Sigmoid colon (tissue), 7 donors: ENCODE data around the gene TLDC2. TPM values are rescaled to one million over a fixed set of nuclear protein-coding genes. Genes with fewer than 3 reads are reported as not detected.
A peak's percentile ranks its signal among the peaks of the same experiment; 100 is the strongest.

Experiments
- DNase-seq: peaks from one replicate; pipeline ENCODE4 v3.0.0-alpha.2; 2019
- H3K27ac ChIP-seq, 4 donors: fragments of 200-600 bp; sonication (generic); one replicate each; pipeline ENCODE4 v1.5.1; 2016 to 2019; ENCODE audit warnings: mild to moderate bottlenecking in 1 of 4
- H3K27me3 ChIP-seq, 3 donors: fragments of 200-600 bp; sonication (generic); one replicate each; pipeline ENCODE4 v1.5.1; 2019; ENCODE audit warnings: mild to moderate bottlenecking in 1 of 3
- H3K36me3 ChIP-seq, 4 donors: fragments of 200-600 bp; sonication (generic); one replicate each; pipeline ENCODE4 v1.5.1; 2016 to 2019
- H3K4me1 ChIP-seq, 4 donors: fragments of 200-600 bp; sonication (generic); one replicate each; pipeline ENCODE4 v1.5.1; 2017 to 2019
- H3K4me3 ChIP-seq, 4 donors: fragments of 200-600 bp; sonication (generic); one replicate each; pipeline ENCODE4 v1.5.1; 2017 to 2019; ENCODE audit warnings: mild to moderate bottlenecking in 2 of 4, moderate library complexity in 1 of 4
- H3K9me3 ChIP-seq, 4 donors: fragments of 200-600 bp in 3 of 4; sonication (generic) in 3 of 4; one replicate each; pipeline versions ENCODE4 v1.5.1 to v1.6.1; 2013 to 2019
- CTCF ChIP-seq, 4 experiments: fragments of 450-650 bp in 3 of 4; fragments of 200-600 bp in 1 of 4; IDR thresholded peaks; one replicate each; pipeline ENCODE4 v1.5.1; 2016 to 2019; ENCODE audit warnings: antibody characterized with exemption in 4 of 4, mild to moderate bottlenecking in 3 of 4, moderate library complexity in 2 of 4
- EP300 ChIP-seq, 4 donors: sonication (generic); formaldehyde crosslinking; IDR thresholded peaks; one replicate each; pipeline ENCODE4 v1.6.1; 2017; ENCODE audit warnings: antibody characterized with exemption in 4 of 4
- POLR2A ChIP-seq, 2 donors: fragments of 450-650 bp; IDR thresholded peaks; one replicate each; pipeline ENCODE4 v1.6.1; 2016; ENCODE audit warnings: antibody characterized with exemption in 2 of 2, mild to moderate bottlenecking in 2 of 2, moderate library complexity in 2 of 2
- POLR2AphosphoS5 ChIP-seq, 4 donors: sonication (generic); formaldehyde crosslinking; IDR thresholded peaks; one replicate each; pipeline ENCODE4 v1.6.1; 2017; ENCODE audit warnings: antibody characterized with exemption in 4 of 4
- WGBS, 2 donors: extraction: QIAGEN DNeasy Blood & Tissue Kit; methylation state at CpG; one replicate each; pipeline ENCODE4 v1.1.7; 2013; 5-methylcytosine and 5-hydroxymethylcytosine counted together
- intact Hi-C: fragments of 100-400 bp; cut with DNase I; formaldehyde crosslinking; loops from one replicate; pipeline ENCODE4 v1.15.1; 2023
- polyA plus RNA-seq, 3 donors: library from polyadenylated mRNA; stranded (reverse); fragments of 200-250 nt; gene quantifications; one replicate each; pipeline ENCODE4 v1.2.3, GENCODE V29; 2013
- total RNA-seq, 4 donors: library from RNA; depleted of rRNA; stranded (reverse); fragments of >200 nt; gene quantifications; one replicate each; pipeline ENCODE4 v1.1.0, GENCODE V29; 2016
- donor health status: healthy with polysubstance abuse.
- donor health status: Bipolar disorder and iron deficiency.
- donor health status: healthy.

Gene TLDC2
- total and polyA plus RNA-seq, 7 donors = 0.36 to 25.8 (median 19.4) TPM; not detected in 3

- Histone ChIP-seq H3K9me3 (no peaks in the 10 kb centered on the region), H3K4me3 (no peak overlapping the region), H3K27ac (no peak overlapping the region), H3K4me1 (peaks cover 0 to 12% (median 7%) of the 10 kb centered on the region in 4 donors), H3K27me3 (no peaks in the 10 kb centered on the region), H3K36me3 (peaks cover 0 to 10% (median 4%) of the 10 kb centered on the region in 4 donors)
- DNase-seq = no peak
- TF ChIP-seq CTCF (IDR thresholded peaks at IDR 0.05) = no peak
- TF ChIP-seq POLR2AphosphoS5 (IDR thresholded peaks at IDR 0.05) = no peak
- no peak for TF ChIP-seq POLR2A (IDR thresholded peaks at IDR 0.05)
- TF ChIP-seq EP300 (IDR thresholded peaks at IDR 0.05) = no peak
- intact Hi-C loops = loop anchor here (5.0 kb wide), 2 partner anchors 113 to 273 kb away; partner anchors contain the start of gene DSN1
- WGBS, 2 donors = 51 to 69% methylated on average over 8 of the region's 8 CpGs
Observed at GRCh38 chr20:36885356-36885755, 9.4 kb downstream of the TLDC2 start.

GRCh38 chr20:36886859-36887751, 11.2 kb downstream of the TLDC2 start:
- TF ChIP-seq CTCF (IDR thresholded peaks at IDR 0.05) = peak; percentile 88 to 98 (median 94)
- peak in 1 of 4 donors; percentile 19 for TF ChIP-seq POLR2AphosphoS5 (IDR thresholded peaks at IDR 0.05)
- no peak for TF ChIP-seq EP300 (IDR thresholded peaks at IDR 0.05)
- WGBS, 2 donors = 31 to 32% methylated on average over 24 of the region's 24 CpGs
- H3K4me1 ChIP-seq = peaks cover 0 to 12% (median 7%) of the 10 kb centered on the region in 4 donors
- DNase-seq = peak; percentile 91
- peaks cover 0 to 23% (median 4%) of the 10 kb centered on the region in 4 donors for H3K36me3 ChIP-seq
- no peaks in the 10 kb centered on the region for H3K9me3 ChIP-seq
- H3K27ac ChIP-seq = peak overlapping the region in 3 of 4 donors; percentile 0 to 36 (median 33)
- H3K27me3 ChIP-seq = no peaks in the 10 kb centered on the region
- intact Hi-C loops = loop anchor here (5.0 kb wide), 2 partner anchors 115 to 275 kb away; partner anchors contain the start of gene DSN1
- no peak overlapping the region for H3K4me3 ChIP-seq

- DNase-seq = no peak
- Histone ChIP-seq H3K27ac (peak overlapping the region in 2 of 4 donors; percentile 0 to 33), H3K4me1 (peaks cover 0 to 12% (median 7%) of the 10 kb centered on the region in 4 donors), H3K27me3 (no peaks in the 10 kb centered on the region), H3K4me3 (no peak overlapping the region), H3K9me3 (no peaks in the 10 kb centered on the region), H3K36me3 (peaks cover 0 to 29% (median 7%) of the 10 kb centered on the region in 4 donors)
- intact Hi-C loops = loop anchor here (5.0 kb wide), 2 partner anchors 115 to 275 kb away; partner anchors contain the start of gene DSN1
- TF ChIP-seq POLR2A (IDR thresholded peaks at IDR 0.05) (no peak), POLR2AphosphoS5 (IDR thresholded peaks at IDR 0.05) (peak in 1 of 4 donors; percentile 27), EP300 (IDR thresholded peaks at IDR 0.05) (no peak), CTCF (IDR thresholded peaks at IDR 0.05) (no peak)
- WGBS, 2 donors = 62 to 69% methylated on average over 6 of the region's 6 CpGs
Observed at GRCh38 chr20:36887752-36888090, 11.8 kb downstream of the TLDC2 start.

- Histone ChIP-seq H3K27ac (no peak overlapping the region), H3K36me3 (peaks cover 0 to 42% (median 13%) of the 10 kb centered on the region in 4 donors), H3K4me3 (no peak overlapping the region), H3K27me3 (no peaks in the 10 kb centered on the region), H3K9me3 (no peaks in the 10 kb centered on the region), H3K4me1 (peaks cover 0 to 12% (median 7%) of the 10 kb centered on the region in 4 donors)
- DNase-seq = no peak
- WGBS, 2 donors = 84 to 88% methylated on average over 15 of the region's 15 CpGs
- TF ChIP-seq POLR2AphosphoS5 (IDR thresholded peaks at IDR 0.05) (peak in 1 of 4 donors; percentile 7), EP300 (IDR thresholded peaks at IDR 0.05) (no peak)
- intact Hi-C loops = loop anchor here (5.0 kb wide), 2 partner anchors 117 to 277 kb away; partner anchors contain the start of gene DSN1
Observed at GRCh38 chr20:36888880-36889516, 13.1 kb downstream of the TLDC2 start.

DNA sequence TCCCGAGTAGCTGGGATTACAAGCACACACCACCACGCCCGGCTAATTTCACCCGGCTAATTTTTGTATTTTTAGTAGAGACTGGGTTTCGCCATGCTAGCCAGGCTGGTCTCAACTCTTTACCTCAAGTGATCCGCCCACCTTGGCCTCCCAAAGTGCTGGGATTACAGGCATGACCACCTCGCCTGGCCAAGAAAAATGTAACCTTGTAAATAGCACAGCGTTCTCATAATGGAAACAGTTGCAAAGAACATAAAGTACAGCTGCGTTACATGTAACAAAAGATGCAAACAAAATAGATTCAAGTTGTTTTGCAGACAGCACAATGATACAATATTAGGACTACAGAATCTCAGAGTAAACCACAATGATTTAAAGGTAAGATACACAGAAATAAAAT, 14.6 kb downstream of the TLDC2 start:
- Histone ChIP-seq H3K4me1 (peaks cover 0 to 12% (median 7%) of the 10 kb centered on the region in 4 donors), H3K27me3 (no peaks in the 10 kb centered on the region), H3K9me3 (no peaks in the 10 kb centered on the region), H3K27ac (no peak overlapping the region), H3K36me3 (peaks cover 0 to 53% (median 22%) of the 10 kb centered on the region in 4 donors), H3K4me3 (no peak overlapping the region)
- DNase-seq = no peak
- TF ChIP-seq POLR2A (IDR thresholded peaks at IDR 0.05) = no peak
- no peak for TF ChIP-seq EP300 (IDR thresholded peaks at IDR 0.05)
- no peak for TF ChIP-seq POLR2AphosphoS5 (IDR thresholded peaks at IDR 0.05)
- TF ChIP-seq CTCF (IDR thresholded peaks at IDR 0.05) = no peak
- intact Hi-C loops = no loop called here
- 90 to 92% methylated on average over 9 of the region's 9 CpGs for WGBS, 2 donors
